ENCODE measurements around the gene HSD17B8.

The HSD17B8 gene

GRCh38 chr6:33183071-33183683 is 21.3 kb upstream of the HSD17B8 start:
- peak overlapping the region; percentile 62 for H3K27ac ChIP-seq (replicated peaks)
- TF ChIP-seq REST (IDR thresholded peaks at IDR 0.05; ENCODE audit: insufficient replicate concordance, low read depth) (no peak), GABPA (IDR thresholded peaks at IDR 0.05; ENCODE audit: low read depth) (peak; percentile 73), SPI1 (IDR thresholded peaks at IDR 0.05; ENCODE audit: borderline replicate concordance, low read depth) (peak; percentile 65; the same call in 1 of the 2 replicates), CTCF (IDR thresholded peaks at IDR 0.05; ENCODE audit: insufficient read depth, low read length) (no peak), POLR2AphosphoS5 (IDR thresholded peaks at IDR 0.05; ENCODE audit: low read depth) (no peak)
- DNase-seq (ENCODE audit: low read depth in 1 of 2, low spot score in 1 of 2), result peak in 1 of 2 experiments; percentile 16
- H3K4me3 ChIP-seq (replicated peaks; ENCODE audit: insufficient read depth, low read length), result no peak overlapping the region
- no peaks in the 10 kb centered on the region for H3K27me3 ChIP-seq (ENCODE audit: insufficient read depth, poor library complexity, severe bottlenecking)

- Histone ChIP-seq H3K4me3 (replicated peaks; ENCODE audit: insufficient read depth, low read length) (no peak overlapping the region), H3K27me3 (ENCODE audit: insufficient read depth, poor library complexity, severe bottlenecking) (no peaks in the 10 kb centered on the region), H3K27ac (replicated peaks) (no peak overlapping the region)
- no peak for DNase-seq (ENCODE audit: low read depth in 1 of 2, low spot score in 1 of 2)
- TF ChIP-seq SPI1 (IDR thresholded peaks at IDR 0.05; ENCODE audit: borderline replicate concordance, low read depth), result no peak
- no peak for TF ChIP-seq POLR2AphosphoS5 (IDR thresholded peaks at IDR 0.05; ENCODE audit: low read depth)
- no peak for TF ChIP-seq GABPA (IDR thresholded peaks at IDR 0.05; ENCODE audit: low read depth)
- no peak for TF ChIP-seq REST (IDR thresholded peaks at IDR 0.05; ENCODE audit: insufficient replicate concordance, low read depth)
- TF ChIP-seq CTCF (IDR thresholded peaks at IDR 0.05; ENCODE audit: insufficient read depth, low read length), result no peak
These were observed 19.3 kb upstream of the HSD17B8 start for GRCh38 chr6:33185190-33185589.

GRCh38 chr6:33185654-33186187 is 18.7 kb upstream of the HSD17B8 start:
- TF ChIP-seq GABPA (IDR thresholded peaks at IDR 0.05; ENCODE audit: low read depth) (no peak), SPI1 (IDR thresholded peaks at IDR 0.05; ENCODE audit: borderline replicate concordance, low read depth) (no peak), POLR2AphosphoS5 (IDR thresholded peaks at IDR 0.05; ENCODE audit: low read depth) (no peak), CTCF (IDR thresholded peaks at IDR 0.05; ENCODE audit: insufficient read depth, low read length) (no peak), REST (IDR thresholded peaks at IDR 0.05; ENCODE audit: insufficient replicate concordance, low read depth) (no peak)
- Histone ChIP-seq H3K4me3 (replicated peaks; ENCODE audit: insufficient read depth, low read length) (no peak overlapping the region), H3K27ac (replicated peaks) (no peak overlapping the region), H3K27me3 (ENCODE audit: insufficient read depth, poor library complexity, severe bottlenecking) (no peaks in the 10 kb centered on the region)
- no peak for DNase-seq (ENCODE audit: low read depth in 1 of 2, low spot score in 1 of 2)
